Measurements from ENCODE around the gene DIPK1B.

DNA sequence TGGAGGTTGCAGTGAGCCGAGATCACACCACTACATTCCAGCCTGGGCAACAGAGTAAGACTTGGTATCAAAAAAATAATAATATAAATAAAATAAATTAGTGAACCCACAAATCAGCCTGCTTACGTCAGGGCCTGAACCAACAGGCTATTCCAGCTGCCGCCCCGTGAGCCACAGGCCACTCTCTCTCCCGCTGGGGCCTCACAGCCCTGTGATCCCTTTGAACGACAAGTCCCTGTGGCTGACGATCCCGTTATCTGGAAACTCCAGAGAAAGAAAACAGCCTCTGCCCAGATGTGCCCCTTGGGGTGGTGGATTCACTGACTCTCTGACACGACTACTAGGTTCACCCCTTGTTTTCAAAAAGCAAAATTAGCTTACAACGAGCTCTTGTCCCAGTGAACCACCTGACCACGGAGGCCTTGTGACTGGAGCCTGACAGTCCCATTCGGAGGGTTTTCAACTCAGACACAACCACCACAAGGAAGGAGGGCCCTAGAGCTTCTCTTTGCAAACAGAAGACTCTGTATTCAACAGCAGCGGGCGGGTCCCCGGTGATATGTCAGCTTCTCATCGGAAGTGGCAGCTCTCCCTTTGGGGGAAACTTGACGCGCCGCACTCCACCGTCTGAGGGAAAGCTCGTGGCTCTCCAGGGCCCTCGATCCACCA is 4.4 kb upstream of the DIPK1B start:
- TF ChIP-seq POLR2A (IDR thresholded peaks at IDR 0.05), result no peak
- TF ChIP-seq, protein P1, sequence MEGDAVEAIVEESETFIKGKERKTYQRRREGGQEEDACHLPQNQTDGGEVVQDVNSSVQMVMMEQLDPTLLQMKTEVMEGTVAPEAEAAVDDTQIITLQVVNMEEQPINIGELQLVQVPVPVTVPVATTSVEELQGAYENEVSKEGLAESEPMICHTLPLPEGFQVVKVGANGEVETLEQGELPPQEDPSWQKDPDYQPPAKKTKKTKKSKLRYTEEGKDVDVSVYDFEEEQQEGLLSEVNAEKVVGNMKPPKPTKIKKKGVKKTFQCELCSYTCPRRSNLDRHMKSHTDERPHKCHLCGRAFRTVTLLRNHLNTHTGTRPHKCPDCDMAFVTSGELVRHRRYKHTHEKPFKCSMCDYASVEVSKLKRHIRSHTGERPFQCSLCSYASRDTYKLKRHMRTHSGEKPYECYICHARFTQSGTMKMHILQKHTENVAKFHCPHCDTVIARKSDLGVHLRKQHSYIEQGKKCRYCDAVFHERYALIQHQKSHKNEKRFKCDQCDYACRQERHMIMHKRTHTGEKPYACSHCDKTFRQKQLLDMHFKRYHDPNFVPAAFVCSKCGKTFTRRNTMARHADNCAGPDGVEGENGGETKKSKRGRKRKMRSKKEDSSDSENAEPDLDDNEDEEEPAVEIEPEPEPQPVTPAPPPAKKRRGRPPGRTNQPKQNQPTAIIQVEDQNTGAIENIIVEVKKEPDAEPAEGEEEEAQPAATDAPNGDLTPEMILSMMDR (IDR thresholded peaks at IDR 0.05), result no peak
